Endothelial cell (in vitro differentiated cells): ENCODE data around the gene DCTN2. TPM values are rescaled to one million over a fixed set of nuclear protein-coding genes. Genes with fewer than 3 reads are reported as not detected.
"Not testable (repeated sequence)": the region's sequence is repeated elsewhere in the genome, so short reads cannot be mapped to it uniquely, and the experiment has no call there.

ENCODE experiments used
- DNase-seq: peaks from one replicate; pipeline ENCODE4 v3.0.0; 2021; ENCODE audit warnings: low spot score
- H3K27ac Mint-ChIP-seq: one replicate; pipeline ENCODE4 v1.8.0; 2021; ENCODE audit warnings: mixed read lengths, inconsistent platforms; ENCODE audit not compliant: unreplicated experiment
- H3K27me3 Mint-ChIP-seq: one replicate; pipeline ENCODE4 v1.8.0; 2021; ENCODE audit warnings: mild to moderate bottlenecking, moderate library complexity, mixed read lengths, inconsistent platforms; ENCODE audit not compliant: unreplicated experiment
- H3K36me3 Mint-ChIP-seq: one replicate; pipeline ENCODE4 v1.8.0; 2021; ENCODE audit warnings: mild to moderate bottlenecking, low read depth, mixed read lengths, inconsistent platforms; ENCODE audit not compliant: unreplicated experiment
- H3K4me1 Mint-ChIP-seq: one replicate; pipeline ENCODE4 v1.8.0; 2021; ENCODE audit warnings: mild to moderate bottlenecking, mixed read lengths, inconsistent platforms; ENCODE audit not compliant: unreplicated experiment
- H3K4me3 Mint-ChIP-seq: one replicate; pipeline ENCODE4 v1.8.0; 2021; ENCODE audit warnings: mild to moderate bottlenecking, mixed read lengths, inconsistent platforms; ENCODE audit not compliant: unreplicated experiment
- H3K9me3 Mint-ChIP-seq: one replicate; pipeline ENCODE4 v1.8.0; 2021; ENCODE audit warnings: mixed read lengths, inconsistent platforms; ENCODE audit not compliant: unreplicated experiment
- CTCF ChIP-seq: fragments of 200-600 bp; sonication (generic); IDR thresholded peaks from one replicate; pipeline ENCODE4 v1.5.0; 2021; ENCODE audit warnings: antibody characterized with exemption; ENCODE audit not compliant: unreplicated experiment
- total RNA-seq: library from RNA; stranded (reverse); fragmentation: NEBNext Ultra II Directional; extraction: Animal tissue kit (Norgen Biotek cat#: 25700); gene quantifications from one replicate; pipeline ENCODE4 v1.2.1, GENCODE V29; 2021; ENCODE audit not compliant: unreplicated experiment

DCTN2 gene
- total RNA-seq, 1 donor from 2014 or later, result 195 TPM

DNA sequence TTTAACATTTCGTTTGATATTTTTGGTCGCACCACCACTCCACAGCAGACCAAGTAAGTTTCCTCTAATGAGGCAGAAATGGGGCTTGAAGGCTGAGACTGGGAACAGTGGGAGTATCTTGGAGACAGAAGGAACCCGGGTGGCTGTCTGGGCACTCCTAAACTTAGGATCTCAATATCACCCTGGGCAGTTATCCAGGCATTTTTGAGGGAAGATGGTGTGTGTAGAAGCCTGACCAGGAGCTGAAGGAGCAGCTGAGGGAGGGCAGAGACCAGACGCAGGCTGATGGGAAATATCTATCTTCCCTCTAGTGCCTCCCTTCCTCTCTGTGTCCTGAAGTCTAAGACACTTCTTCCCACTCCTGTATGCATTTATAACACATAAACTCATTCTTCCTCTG lies 48.4 kb downstream of the DCTN2 start:
- Mint-ChIP-seq H3K9me3 (no peaks in the 10 kb centered on the region), H3K4me1 (peaks cover 7% of the 10 kb centered on the region), H3K27ac (peak overlapping the region; percentile 57), H3K4me3 (peak overlapping the region; percentile 42), H3K36me3 (peaks cover 52% of the 10 kb centered on the region), H3K27me3 (peaks cover 1% of the 10 kb centered on the region)
- no peak for DNase-seq
- no peak for TF ChIP-seq CTCF

DNA sequence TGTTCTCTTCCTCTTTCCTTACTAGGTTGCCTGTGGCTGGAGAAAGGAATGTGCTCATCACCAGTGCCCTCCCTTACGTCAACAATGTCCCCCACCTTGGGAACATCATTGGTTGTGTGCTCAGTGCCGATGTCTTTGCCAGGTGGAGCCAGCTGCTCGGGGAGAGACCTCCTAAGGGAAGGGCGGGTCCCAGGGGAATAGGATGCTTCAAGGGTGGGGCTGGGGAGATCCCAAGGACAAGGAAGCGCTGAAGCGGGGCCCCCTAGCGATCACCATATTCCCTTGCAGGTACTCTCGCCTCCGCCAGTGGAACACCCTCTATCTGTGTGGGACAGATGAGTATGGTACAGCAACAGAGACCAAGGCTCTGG lies 48.9 kb downstream of the DCTN2 start:
- no peaks in the 10 kb centered on the region for H3K9me3 Mint-ChIP-seq
- peaks cover 1% of the 10 kb centered on the region for H3K27me3 Mint-ChIP-seq
- no peak for TF ChIP-seq CTCF
- H3K36me3 Mint-ChIP-seq, result peaks cover 51% of the 10 kb centered on the region
- DNase-seq, result no peak
- H3K4me1 Mint-ChIP-seq, result peaks cover 7% of the 10 kb centered on the region
- H3K27ac Mint-ChIP-seq, result peak overlapping the region; percentile 11
- peak overlapping the region; percentile 56 for H3K4me3 Mint-ChIP-seq

DNA sequence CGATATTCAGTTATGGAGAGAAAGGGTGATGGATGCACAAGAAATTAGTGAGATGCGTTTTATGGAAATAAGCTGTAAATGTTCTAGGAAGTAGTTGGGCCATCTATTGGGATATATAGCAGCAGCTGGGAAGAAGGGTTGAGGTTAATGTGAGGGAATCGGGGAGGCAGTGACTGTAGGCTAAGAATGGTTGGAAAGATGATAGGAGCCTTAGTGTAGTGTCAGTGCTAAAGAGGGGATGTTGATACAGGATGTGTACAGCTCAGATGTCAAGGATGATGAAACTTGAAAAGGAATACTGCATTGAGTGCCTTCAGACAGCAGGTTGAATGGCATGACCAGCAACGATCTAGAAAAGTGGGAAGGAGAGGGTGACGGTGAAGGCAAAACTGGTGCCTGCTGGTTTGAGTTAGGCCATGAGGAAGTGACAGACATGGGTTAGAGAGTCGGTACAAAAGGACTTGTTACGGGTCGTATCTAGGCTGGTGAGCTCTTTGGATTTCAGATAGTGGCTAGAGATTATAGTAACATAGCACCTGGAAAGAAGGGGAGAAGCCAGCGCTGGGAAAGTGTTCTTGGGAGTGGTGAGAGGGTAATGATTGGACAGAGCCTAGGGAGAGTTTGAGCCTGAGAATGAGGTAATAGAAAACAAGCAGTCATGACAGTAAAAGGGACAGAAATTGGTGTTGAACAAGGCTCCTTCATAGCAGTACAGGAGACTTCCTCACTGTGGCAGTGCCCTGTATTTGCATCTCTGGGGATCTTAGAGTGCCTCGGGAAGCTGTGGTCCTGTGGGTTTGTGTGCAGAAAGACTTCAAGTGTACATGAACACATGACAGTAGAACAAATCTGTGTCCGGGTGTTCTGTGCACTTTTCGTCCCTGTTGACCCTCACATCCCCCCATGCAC lies 49.5 kb downstream of the DCTN2 start:
- H3K9me3 Mint-ChIP-seq, result no peaks in the 10 kb centered on the region
- H3K4me3 Mint-ChIP-seq, result peak overlapping the region; percentile 78
- TF ChIP-seq CTCF, result no peak
- H3K4me1 Mint-ChIP-seq, result peaks cover 7% of the 10 kb centered on the region
- DNase-seq, result no peak
- H3K27me3 Mint-ChIP-seq, result peaks cover 3% of the 10 kb centered on the region
- H3K36me3 Mint-ChIP-seq, result peaks cover 54% of the 10 kb centered on the region
- peak overlapping the region; percentile 38 for H3K27ac Mint-ChIP-seq

DNA sequence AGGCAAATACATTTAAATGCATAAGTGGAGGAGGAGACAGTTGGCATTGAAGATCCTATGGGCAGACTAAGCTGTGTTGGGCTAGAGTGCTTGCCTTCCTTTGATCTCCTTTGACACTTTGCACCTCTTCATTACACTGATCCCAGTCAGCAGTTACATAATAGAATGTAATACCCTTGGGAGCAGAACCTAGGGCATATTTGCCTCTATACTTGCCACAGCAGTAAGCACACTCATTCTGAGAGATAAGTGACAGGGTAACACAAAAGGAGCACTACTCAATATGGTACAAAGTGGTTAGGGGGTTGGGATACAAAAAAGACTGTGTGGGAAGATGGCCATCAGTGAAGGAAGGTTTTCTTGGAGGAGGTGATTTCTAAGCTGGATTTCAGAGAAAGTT lies 50.2 kb downstream of the DCTN2 start:
- Mint-ChIP-seq H3K27me3 (peaks cover 3% of the 10 kb centered on the region), H3K27ac (peak overlapping the region; percentile 38), H3K4me3 (peak overlapping the region; percentile 78), H3K9me3 (no peaks in the 10 kb centered on the region), H3K36me3 (peaks cover 50% of the 10 kb centered on the region), H3K4me1 (peaks cover 7% of the 10 kb centered on the region)
- no peak for TF ChIP-seq CTCF
- no peak for DNase-seq

GRCh38 chr12:57495051-57495701 lies 51.8 kb downstream of the DCTN2 start:
- not testable (repeated sequence) for H3K27me3 Mint-ChIP-seq, DNase-seq, H3K4me3 Mint-ChIP-seq, H3K4me1 Mint-ChIP-seq, H3K27ac Mint-ChIP-seq, H3K9me3 Mint-ChIP-seq
- H3K36me3 Mint-ChIP-seq, result peaks cover 51% of the 10 kb centered on the region
